Mucosa of rectum (tissue), 2 donors: ENCODE measurements around the gene BIRC3.
A peak's percentile ranks its signal among the peaks of the same experiment; 100 is the strongest.

Source experiments
- H3K27ac ChIP-seq, 2 donors: one replicate each; pipeline ENCODE4 v1.7.0; 2013; ENCODE audit warnings: inconsistent platforms in 2 of 2, low read depth in 2 of 2, low read length in 2 of 2
- H3K27me3 ChIP-seq, 2 donors: one replicate each; pipeline ENCODE4 v1.7.0; 2013; ENCODE audit warnings: low read length in 2 of 2; ENCODE audit not compliant: control insufficient read depth in 2 of 2, insufficient read depth in 2 of 2
- H3K36me3 ChIP-seq, 2 donors: one replicate each; pipeline ENCODE4 v1.7.0; 2013; ENCODE audit warnings: low read length in 2 of 2; ENCODE audit not compliant: control insufficient read depth in 2 of 2, insufficient read depth in 2 of 2
- H3K4me1 ChIP-seq, 2 donors: one replicate each; pipeline ENCODE4 v1.7.0; 2013; ENCODE audit warnings: low read length in 2 of 2, mild to moderate bottlenecking in 1 of 2; ENCODE audit not compliant: control insufficient read depth in 2 of 2, insufficient read depth in 2 of 2
- H3K4me3 ChIP-seq, 2 donors: one replicate each; pipeline ENCODE4 v1.7.0; 2013; ENCODE audit warnings: low read length in 2 of 2
- H3K9ac ChIP-seq, 2 donors: one replicate each; pipeline ENCODE4 v1.7.0; 2013; ENCODE audit warnings: low read length in 2 of 2, low read depth in 1 of 2, mild to moderate bottlenecking in 1 of 2
- H3K9me3 ChIP-seq, 2 donors: one replicate each; pipeline ENCODE4 v1.7.0; 2013; ENCODE audit warnings: low read length in 2 of 2; ENCODE audit not compliant: control insufficient read depth in 2 of 2
- donor health status: healthy.
- donor health status: Normal muscosa, but diverticular disease.

The BIRC3 gene

GRCh38 chr11:102317099-102317767 lies at the start of gene BIRC3:
Gene BIRC3 (plus strand): TSS chr11:102317484. CDS start chr11:102324510, 7,026 bp downstream.
- Histone ChIP-seq H3K9ac (peak within 1 kb of the TSS; percentile 80 to 85), H3K4me3 (peak within 1 kb of the TSS; percentile 70 to 96), H3K36me3 (no peaks in the 10 kb centered on the region), H3K4me1 (peaks cover 11 to 16% of the 10 kb centered on the region in 2 donors), H3K27me3 (no peaks in the 10 kb centered on the region), H3K9me3 (no peaks in the 10 kb centered on the region), H3K27ac (peak within 1 kb of the TSS; percentile 84 to 91)

- Histone ChIP-seq H3K4me3 (peak overlapping the region; percentile 76 to 79), H3K9me3 (no peaks in the 10 kb centered on the region), H3K36me3 (no peaks in the 10 kb centered on the region), H3K9ac (peak overlapping the region in 1 of 2 donors; percentile 79), H3K4me1 (peaks cover 16 to 23% of the 10 kb centered on the region in 2 donors), H3K27me3 (no peaks in the 10 kb centered on the region), H3K27ac (peak overlapping the region; percentile 82 to 92)
Measured at GRCh38 chr11:102267609-102268008, 49.7 kb upstream of the BIRC3 start.

GRCh38 chr11:102268083-102268984 lies 49.0 kb upstream of the BIRC3 start:
- H3K27ac ChIP-seq = peak overlapping the region; percentile 82 to 92
- H3K4me3 ChIP-seq = peak overlapping the region; percentile 76 to 79
- peaks cover 16 to 24% of the 10 kb centered on the region in 2 donors for H3K4me1 ChIP-seq
- H3K9ac ChIP-seq = peak overlapping the region; percentile 38 to 79
- H3K36me3 ChIP-seq = no peaks in the 10 kb centered on the region
- no peaks in the 10 kb centered on the region for H3K27me3 ChIP-seq
- H3K9me3 ChIP-seq = no peaks in the 10 kb centered on the region

DNA sequence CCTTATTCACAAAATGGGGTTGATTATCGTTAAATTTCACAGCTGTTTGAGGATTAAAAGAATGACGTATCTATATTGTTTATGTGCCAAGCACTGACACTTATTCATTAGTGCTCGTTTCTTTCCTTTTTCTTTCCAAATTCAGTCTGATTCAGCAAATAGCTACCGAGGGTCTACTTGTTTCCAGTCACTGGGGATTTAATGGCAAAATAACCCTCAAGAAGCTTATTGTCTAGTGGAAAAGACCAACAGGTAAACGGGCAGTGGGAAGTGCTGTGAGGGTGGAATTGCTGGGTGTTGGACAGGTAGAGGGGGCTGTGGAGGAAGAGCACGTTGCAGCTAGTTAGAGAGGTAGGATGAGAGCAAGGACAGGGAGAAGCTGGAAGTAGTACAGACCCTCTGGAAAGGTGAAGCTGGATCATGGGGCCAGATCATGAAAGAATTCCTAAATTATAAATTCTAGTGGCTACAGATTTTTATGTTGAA lies 48.3 kb upstream of the BIRC3 start:
- Histone ChIP-seq H3K27ac (peak overlapping the region; percentile 66 to 75), H3K9me3 (no peaks in the 10 kb centered on the region), H3K4me1 (peaks cover 16 to 24% of the 10 kb centered on the region in 2 donors), H3K36me3 (no peaks in the 10 kb centered on the region), H3K9ac (peak overlapping the region; percentile 26 to 44), H3K27me3 (no peaks in the 10 kb centered on the region), H3K4me3 (peak overlapping the region; percentile 36 to 46)

- Histone ChIP-seq H3K27me3 (no peaks in the 10 kb centered on the region), H3K9me3 (no peaks in the 10 kb centered on the region), H3K4me1 (peaks cover 16 to 24% of the 10 kb centered on the region in 2 donors), H3K36me3 (no peaks in the 10 kb centered on the region), H3K9ac (no peak overlapping the region), H3K4me3 (no peak overlapping the region), H3K27ac (no peak overlapping the region)
Measured at GRCh38 chr11:102269927-102270326, 47.4 kb upstream of the BIRC3 start.

DNA sequence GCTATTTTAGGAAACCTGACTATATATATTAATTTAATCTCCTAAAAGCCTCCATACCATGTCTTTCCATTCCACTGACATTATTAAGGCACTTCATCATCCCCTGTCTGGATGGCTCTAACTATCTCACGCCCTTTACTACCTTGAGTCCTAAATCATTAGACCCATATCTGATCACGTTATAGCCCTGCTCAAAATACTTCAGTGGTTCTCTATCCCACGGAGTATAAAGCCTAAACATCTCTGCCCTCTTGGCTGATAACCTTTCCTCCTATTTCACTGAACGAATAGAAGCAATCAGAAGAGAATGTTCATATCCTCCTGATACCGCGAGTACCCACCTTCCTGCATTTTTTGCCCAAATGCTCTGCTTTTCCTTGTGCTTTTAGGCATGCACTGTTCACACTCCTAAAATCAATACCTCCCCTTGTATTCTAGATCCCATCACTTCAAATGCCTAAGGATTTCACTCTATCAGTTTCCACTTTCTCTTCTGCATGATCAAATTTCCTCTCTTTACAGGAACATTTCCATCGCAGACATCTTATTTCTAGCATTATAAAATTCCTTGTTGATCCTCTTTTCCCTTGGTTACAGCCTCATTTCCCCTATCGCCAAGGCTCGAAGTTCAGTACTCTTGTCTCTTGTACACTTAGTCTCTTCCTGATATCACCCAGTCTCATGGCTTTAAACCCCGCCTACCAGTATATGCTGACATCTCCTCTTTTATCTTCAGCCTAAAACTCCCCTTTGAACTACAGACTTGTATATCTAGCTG lies 45.0 kb upstream of the BIRC3 start:
- Histone ChIP-seq H3K9me3 (no peaks in the 10 kb centered on the region), H3K27ac (peak overlapping the region in 1 of 2 donors; percentile 7), H3K36me3 (no peaks in the 10 kb centered on the region), H3K4me3 (peak overlapping the region in 1 of 2 donors; percentile 8), H3K27me3 (no peaks in the 10 kb centered on the region), H3K4me1 (peaks cover 16 to 23% of the 10 kb centered on the region in 2 donors), H3K9ac (no peak overlapping the region)

DNA sequence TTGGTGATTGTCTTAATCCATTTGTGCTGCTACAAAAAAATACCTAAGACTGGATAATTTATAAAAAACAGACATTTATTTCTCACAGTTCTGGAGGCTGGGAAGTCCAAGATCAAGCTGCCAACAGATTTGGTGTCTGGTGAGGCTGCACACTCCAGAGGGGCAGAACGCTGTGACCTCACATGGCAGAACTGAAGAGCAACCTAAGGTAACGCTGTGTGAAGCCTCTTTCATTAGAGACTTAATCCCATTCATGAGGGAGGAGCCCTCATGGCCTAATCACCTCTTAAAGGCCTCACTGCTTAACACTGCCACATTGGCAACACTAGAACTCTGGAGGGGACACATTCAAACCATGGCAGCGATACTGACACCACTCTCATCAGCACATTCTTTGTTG lies 42.7 kb upstream of the BIRC3 start:
- Histone ChIP-seq H3K27ac (no peak overlapping the region), H3K9ac (no peak overlapping the region), H3K27me3 (no peaks in the 10 kb centered on the region), H3K9me3 (no peaks in the 10 kb centered on the region), H3K4me1 (peaks cover 8 to 13% of the 10 kb centered on the region in 2 donors), H3K4me3 (no peak overlapping the region), H3K36me3 (no peaks in the 10 kb centered on the region)

GRCh38 chr11:102276362-102276761 lies 40.9 kb upstream of the BIRC3 start:
- Histone ChIP-seq H3K9me3 (no peaks in the 10 kb centered on the region), H3K9ac (no peak overlapping the region), H3K27ac (no peak overlapping the region), H3K36me3 (no peaks in the 10 kb centered on the region), H3K27me3 (no peaks in the 10 kb centered on the region), H3K4me3 (no peak overlapping the region), H3K4me1 (peaks cover 4 to 24% of the 10 kb centered on the region in 2 donors)

DNA sequence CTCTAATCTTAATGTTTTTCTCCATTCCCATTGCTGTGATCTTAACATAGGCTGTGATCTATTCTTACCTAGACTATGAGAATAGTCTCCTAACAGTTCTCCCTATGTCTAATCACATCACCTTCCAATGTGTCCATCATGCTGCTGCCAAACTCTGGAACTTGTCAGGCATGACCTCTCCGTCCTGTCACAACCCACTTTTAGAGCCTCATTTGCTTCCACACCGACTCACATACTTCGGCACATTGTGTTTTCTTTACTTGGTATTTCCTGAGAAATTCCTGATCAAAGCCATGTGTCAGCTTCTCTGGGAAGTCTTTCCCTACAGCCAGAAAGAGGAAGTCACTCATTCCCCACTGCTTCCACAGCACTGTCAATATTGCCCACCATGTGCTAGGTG lies 40.5 kb upstream of the BIRC3 start:
- Histone ChIP-seq H3K9me3 (no peaks in the 10 kb centered on the region), H3K27me3 (no peaks in the 10 kb centered on the region), H3K4me3 (no peak overlapping the region), H3K4me1 (peaks cover 4 to 24% of the 10 kb centered on the region in 2 donors), H3K27ac (no peak overlapping the region), H3K36me3 (no peaks in the 10 kb centered on the region), H3K9ac (no peak overlapping the region)
